Measurements from ENCODE around the gene SHPK.

SHPK gene

GRCh38 chr17:3636154-3636907, at the start of gene SHPK, which contains the start of gene CTNS:
SHPK (minus strand) TSS chr17:3636250; CDS start chr17:3636219, 31 bp downstream.
CTNS (plus strand) TSS chr17:3636760; CDS start chr17:3640207, 3,447 bp downstream.
- peak; percentile 88 for DNase-seq (ENCODE audit: low read depth)

- no peak for DNase-seq (ENCODE audit: low read depth)
These were observed 49.1 kb upstream of the SHPK start for GRCh38 chr17:3685174-3685573.

GRCh38 chr17:3683054-3683511, 47.0 kb upstream of the SHPK start:
- DNase-seq (ENCODE audit: low read depth): peak; percentile 25

- no peak for DNase-seq (ENCODE audit: low read depth)
These were observed 46.0 kb upstream of the SHPK start for GRCh38 chr17:3682033-3682432.

- DNase-seq (ENCODE audit: low read depth): no peak
These were observed 45.5 kb upstream of the SHPK start for GRCh38 chr17:3681565-3681964.

GRCh38 chr17:3681057-3681456, 45.0 kb upstream of the SHPK start:
- no peak for DNase-seq (ENCODE audit: low read depth)

GRCh38 chr17:3679531-3680126, 43.6 kb upstream of the SHPK start:
- no peak for DNase-seq (ENCODE audit: low read depth)

GRCh38 chr17:3678821-3679530, 42.9 kb upstream of the SHPK start:
- no peak for DNase-seq (ENCODE audit: low read depth)

- DNase-seq (ENCODE audit: low read depth): no peak
These were observed 42.2 kb upstream of the SHPK start for GRCh38 chr17:3678095-3678820.

- no peak for DNase-seq (ENCODE audit: low read depth)
These were observed 39.8 kb upstream of the SHPK start for GRCh38 chr17:3675886-3676285.

GRCh38 chr17:3672571-3672970, 36.5 kb upstream of the SHPK start:
- no peak for DNase-seq (ENCODE audit: low read depth)

GRCh38 chr17:3669548-3669947, 33.5 kb upstream of the SHPK start:
- no peak for DNase-seq (ENCODE audit: low read depth)

GRCh38 chr17:3669085-3669347, 33.0 kb upstream of the SHPK start:
- DNase-seq (ENCODE audit: low read depth): no peak

- peak; percentile 99 for DNase-seq (ENCODE audit: low read depth)
These were observed 32.4 kb upstream of the SHPK start, which contains the start of the genes EMC6 and TAX1BP3 for GRCh38 chr17:3668279-3669084. EMC6 (plus strand) TSS chr17:3668812; CDS start chr17:3669147, 335 bp downstream. TAX1BP3 (minus strand) TSS chr17:3668578; CDS start chr17:3668526, 52 bp downstream.

- no peak for DNase-seq (ENCODE audit: low read depth)
These were observed 31.6 kb upstream of the SHPK start for GRCh38 chr17:3667366-3668278.

GRCh38 chr17:3666516-3666915, 30.5 kb upstream of the SHPK start:
- DNase-seq (ENCODE audit: low read depth): no peak

GRCh38 chr17:3665834-3666233, 29.8 kb upstream of the SHPK start:
- DNase-seq (ENCODE audit: low read depth): no peak

- no peak for DNase-seq (ENCODE audit: low read depth)
These were observed 27.3 kb upstream of the SHPK start for GRCh38 chr17:3663102-3664011.

- DNase-seq (ENCODE audit: low read depth): no peak
These were observed 24.4 kb upstream of the SHPK start for GRCh38 chr17:3660311-3660891.
